ENCODE measurements around the gene CHKA. TPM values are rescaled to one million over a fixed set of nuclear protein-coding genes. Genes with fewer than 3 reads are reported as not detected.

Gene CHKA
- total RNA-seq, 1 donor, result 10.8 TPM

DNA sequence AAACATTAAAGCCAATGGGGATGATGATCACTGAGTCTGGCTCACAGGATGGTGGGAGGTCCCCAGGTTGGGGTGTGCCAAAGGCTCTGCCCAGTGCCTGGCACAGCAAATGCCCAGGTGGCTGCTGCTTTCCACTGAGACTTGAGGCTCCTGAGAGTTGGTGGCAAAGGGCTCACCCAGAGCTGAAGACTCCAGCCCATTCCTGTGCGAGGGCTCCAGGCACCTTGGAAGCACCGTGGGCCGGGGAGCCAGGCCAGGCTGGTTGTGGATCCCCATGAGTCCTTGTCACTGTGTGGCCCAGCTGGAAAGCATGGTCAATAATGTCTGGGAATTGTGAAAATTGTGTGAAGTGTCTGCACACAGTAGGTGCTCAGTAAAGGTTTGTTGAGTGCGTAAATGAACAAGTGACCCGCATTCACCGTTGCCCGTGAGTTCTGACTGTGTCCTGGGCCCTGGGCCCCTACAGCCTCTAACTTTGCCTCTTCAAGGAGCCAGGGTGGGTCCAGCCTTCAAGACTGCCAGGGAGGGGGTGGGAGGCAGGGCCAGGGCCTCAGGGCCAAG, 114.5 kb downstream of the CHKA start:
- no peak overlapping the region for H3K4me3 ChIP-seq (ENCODE audit: low read depth, low read length)
- no peak for DNase-seq (ENCODE audit: low read depth)
- TF ChIP-seq CTCF (IDR thresholded peaks at IDR 0.05; ENCODE audit: insufficient read depth, low read depth, low read length), result no peak

DNA sequence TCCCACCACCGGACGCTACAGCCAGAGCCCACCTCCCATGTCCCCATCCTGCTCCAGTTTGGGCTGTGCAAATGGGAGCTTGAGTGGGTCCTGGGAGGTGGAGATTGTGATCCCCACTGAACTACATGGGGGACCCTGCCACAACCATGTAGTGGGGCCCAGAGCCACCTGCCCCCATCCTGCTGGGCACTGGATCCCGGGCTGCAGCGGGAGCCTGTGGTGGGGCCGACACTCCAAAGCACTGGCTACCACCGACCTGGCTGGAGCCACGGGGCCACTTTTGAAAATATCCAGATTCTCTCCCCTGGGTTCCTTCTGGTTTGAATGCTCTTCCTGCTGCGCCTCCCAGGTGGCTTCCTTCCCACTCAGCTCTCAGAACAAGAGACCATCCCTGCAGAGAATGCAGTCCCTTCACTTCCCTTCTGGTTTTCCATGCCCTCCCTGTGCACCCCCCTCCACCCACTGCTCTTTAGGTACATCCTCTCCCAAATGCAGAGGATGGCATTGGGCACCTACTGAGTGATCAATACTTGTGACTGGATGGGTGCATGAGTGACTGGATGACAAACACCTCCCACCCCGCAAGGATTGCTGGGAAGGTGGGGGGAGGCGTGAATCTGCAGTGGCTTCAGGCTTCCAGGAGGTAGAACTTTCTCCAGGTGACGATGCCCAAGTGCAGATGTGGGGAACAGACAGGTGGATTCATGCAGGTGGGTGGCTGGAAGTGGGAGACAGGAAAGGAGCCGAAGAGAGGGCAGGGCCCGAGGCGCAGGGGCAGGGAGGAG, 116.4 kb downstream of the CHKA start:
- no peak for TF ChIP-seq CTCF (IDR thresholded peaks at IDR 0.05; ENCODE audit: insufficient read depth, low read depth, low read length)
- peak overlapping the region; percentile 66 for H3K4me3 ChIP-seq (ENCODE audit: low read depth, low read length)
- no peak for DNase-seq (ENCODE audit: low read depth)

- peak within 1 kb of the TSS; percentile 66 for H3K4me3 ChIP-seq (ENCODE audit: low read depth, low read length)
- TF ChIP-seq CTCF (IDR thresholded peaks at IDR 0.05; ENCODE audit: insufficient read depth, low read depth, low read length), result no peak
- peak; percentile 78 for DNase-seq (ENCODE audit: low read depth)
Measured at GRCh38 chr11:68003846-68004550, 117.2 kb downstream of the CHKA start, which contains the start of gene UNC93B1. Gene UNC93B1, minus strand, starts transcription at chr11:68004097. Its CDS starts 54 bp downstream, at chr11:68004043.

DNA sequence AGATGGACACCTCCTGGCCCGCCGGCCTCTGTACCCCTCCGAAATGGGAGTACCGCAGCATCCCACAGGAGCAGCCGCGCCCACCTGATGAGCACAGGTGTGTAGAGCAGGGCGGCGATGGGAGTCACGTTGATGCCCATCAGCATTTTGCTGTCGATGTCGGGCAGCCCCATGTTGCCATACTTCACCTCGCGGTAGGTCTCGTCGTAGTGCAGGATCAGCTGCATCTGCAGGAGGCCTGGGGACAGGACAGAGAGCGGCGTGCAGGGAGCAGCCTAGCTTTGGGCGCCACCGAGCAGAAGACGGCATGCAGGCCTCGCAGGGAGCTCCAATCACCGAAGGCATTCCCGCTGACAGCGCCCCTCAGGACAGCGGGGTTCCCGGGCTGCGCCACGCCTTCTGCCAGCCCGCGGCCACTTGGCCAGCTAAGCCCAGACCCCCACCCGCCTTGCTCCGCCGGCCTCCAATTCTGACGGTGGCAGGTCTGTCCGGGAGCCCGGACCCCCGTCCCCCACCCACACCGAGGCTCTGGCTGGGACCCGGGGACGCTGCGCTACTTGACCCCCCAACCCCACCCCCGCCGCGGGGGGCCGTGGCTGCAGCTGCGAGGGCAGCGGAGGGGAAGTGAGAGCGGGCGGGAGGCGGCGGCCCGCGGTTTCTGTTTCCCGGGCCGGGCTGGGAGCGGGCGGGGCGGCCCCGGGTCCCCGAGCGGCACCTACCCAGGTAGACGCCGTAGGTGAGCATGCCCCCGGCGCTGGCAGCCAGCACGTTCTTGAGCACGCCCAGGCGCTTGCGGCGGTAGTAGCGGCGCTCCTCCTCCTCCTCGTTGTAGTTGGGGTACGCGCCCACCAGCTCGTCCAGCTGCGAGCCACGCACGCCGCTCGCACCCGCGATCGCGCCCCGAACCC, 118.0 kb downstream of the CHKA start:
- no peak for TF ChIP-seq CTCF (IDR thresholded peaks at IDR 0.05; ENCODE audit: insufficient read depth, low read depth, low read length)
- DNase-seq (ENCODE audit: low read depth), result no peak
- H3K4me3 ChIP-seq (ENCODE audit: low read depth, low read length), result peak overlapping the region; percentile 66

Small RNA genes within 50 kb of the gene (small RNA-seq; reads per million reads assigned to genes)
- not detected for gene MIR6753

Other genes starting within 250 kb of the CHKA start
- gene UNC93B1, start 117.3 kb downstream of the CHKA start, total RNA-seq, result 14.7 and 17.7 TPM in 2 replicates
- 20.7 and 27.1 TPM in 2 replicates for gene ALDH3B1, start 111.1 kb downstream of the CHKA start, total RNA-seq
- gene NDUFS8, start 90.7 kb downstream of the CHKA start, total RNA-seq, result 85.9 and 128 TPM in 2 replicates
- gene TCIRG1, start 82.4 kb downstream of the CHKA start, total RNA-seq, result 134 and 152 TPM in 2 replicates
- gene KMT5B, start 91.9 kb upstream of the CHKA start, total RNA-seq, result 20.0 and 29.4 TPM in 2 replicates
- gene C11orf24, start 150.6 kb upstream of the CHKA start, total RNA-seq, result 50.1 and 64.4 TPM in 2 replicates
- 28.3 and 31.5 TPM in 2 replicates for gene LRP5, start 191.2 kb upstream of the CHKA start, total RNA-seq